Pons (tissue), 1 donor: ENCODE measurements around the gene NARS2.
A peak's percentile ranks its signal among the peaks of the same experiment; 100 is the strongest.

ENCODE experiments used
- DNase-seq: peaks from one replicate; pipeline ENCODE4 v3.0.0-alpha.2; 2016; ENCODE audit warnings: low spot score

Gene NARS2

DNA sequence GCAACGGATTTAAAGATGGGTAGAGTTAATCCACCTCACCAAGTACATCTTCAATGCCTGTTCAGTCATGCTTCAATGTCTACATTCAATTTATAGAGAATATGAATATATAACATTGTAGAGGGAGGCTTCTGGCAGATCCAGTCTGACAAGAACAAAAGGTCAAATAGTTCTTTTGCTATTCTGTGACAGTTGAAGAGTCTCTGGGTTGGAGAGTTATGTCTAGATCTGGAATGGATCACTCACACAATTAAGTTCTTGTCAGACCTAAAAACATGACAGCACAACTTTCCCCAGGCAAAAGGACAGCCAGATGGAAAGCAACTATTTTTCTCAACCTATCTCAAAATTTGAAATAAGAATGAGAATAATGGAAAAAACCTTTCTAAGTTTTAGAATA lies 141.7 kb downstream of the NARS2 start:
- no peak for DNase-seq

GRCh38 chr11:78432058-78432515 lies 142.6 kb downstream of the NARS2 start:
- no peak for DNase-seq

DNA sequence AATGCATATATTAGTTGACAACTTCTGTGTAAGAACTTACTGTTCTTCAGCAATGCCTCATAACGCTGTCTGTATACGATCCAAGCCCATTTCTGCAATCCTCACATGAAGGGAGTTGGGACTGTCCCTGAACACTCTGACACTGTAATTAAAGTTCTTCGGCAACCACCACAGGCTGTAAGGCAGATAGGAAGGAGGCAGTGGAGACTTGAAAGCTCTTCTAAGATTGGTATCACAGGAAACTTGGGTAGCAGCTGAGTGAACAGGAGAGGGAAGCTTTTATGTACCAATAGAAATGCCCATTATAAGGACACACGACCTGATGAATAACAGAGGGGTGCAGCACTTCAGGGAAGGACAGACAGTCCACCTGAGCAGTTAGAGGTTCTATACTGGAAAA lies 145.0 kb downstream of the NARS2 start:
- DNase-seq: no peak

DNA sequence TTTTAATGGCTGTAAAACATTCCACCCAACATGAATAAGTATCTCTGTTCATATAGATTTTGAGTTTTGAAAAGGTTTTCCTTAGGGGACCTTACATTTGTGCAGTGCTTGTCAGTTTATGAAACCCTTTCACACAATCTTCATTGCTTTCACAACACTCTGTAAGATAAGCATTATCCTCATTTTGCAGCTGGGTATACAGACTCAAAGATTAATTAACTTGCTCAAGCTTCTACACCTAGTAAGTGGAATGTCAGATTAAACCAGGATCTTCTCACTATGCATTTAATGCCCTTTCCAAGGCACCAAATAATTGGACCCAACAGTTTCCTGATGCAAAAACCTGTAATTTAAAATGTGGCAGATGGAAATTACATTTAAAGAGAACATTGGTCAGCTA lies 145.5 kb downstream of the NARS2 start:
- no peak for DNase-seq

DNA sequence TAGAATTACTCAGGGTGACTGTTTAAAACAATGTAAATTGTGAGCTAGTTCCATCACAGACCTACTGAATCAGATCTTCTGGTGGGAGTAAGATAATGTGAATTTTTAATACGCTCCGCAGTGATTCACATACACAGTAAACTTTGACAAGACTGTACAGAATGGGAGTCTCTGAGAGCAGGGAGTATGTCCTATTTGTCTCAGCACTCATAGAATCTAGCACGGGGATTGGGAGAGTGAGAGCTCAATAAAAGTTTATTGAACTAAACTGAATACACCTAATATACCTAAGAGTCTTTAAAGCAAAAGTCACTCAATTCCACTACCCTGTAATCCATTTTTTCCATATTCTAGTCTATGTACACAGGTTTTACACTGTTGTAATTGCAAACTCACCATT lies 145.9 kb downstream of the NARS2 start:
- no peak for DNase-seq

DNA sequence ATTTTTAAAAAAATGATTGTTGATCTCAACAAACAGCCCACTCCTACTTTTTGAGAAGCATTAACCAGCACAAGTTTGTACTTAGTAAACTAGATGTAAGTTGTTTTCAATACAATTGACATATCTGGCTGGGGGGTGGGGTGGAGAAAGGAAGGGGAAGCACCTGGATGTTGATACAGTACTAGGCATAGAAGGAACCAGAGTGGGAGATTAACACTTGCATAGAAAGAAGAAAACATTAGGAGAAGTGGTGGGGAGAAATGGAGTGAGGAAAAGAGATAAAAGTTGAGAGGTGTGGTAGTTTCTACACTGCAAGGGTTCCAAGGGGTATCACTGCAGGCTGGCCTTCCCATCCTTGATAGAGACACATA lies 146.4 kb downstream of the NARS2 start:
- DNase-seq: no peak

GRCh38 chr11:78427615-78428265 lies 146.9 kb downstream of the NARS2 start:
- no peak for DNase-seq

- no peak for DNase-seq
Measured at GRCh38 chr11:78426845-78427244, 147.8 kb downstream of the NARS2 start.

DNA sequence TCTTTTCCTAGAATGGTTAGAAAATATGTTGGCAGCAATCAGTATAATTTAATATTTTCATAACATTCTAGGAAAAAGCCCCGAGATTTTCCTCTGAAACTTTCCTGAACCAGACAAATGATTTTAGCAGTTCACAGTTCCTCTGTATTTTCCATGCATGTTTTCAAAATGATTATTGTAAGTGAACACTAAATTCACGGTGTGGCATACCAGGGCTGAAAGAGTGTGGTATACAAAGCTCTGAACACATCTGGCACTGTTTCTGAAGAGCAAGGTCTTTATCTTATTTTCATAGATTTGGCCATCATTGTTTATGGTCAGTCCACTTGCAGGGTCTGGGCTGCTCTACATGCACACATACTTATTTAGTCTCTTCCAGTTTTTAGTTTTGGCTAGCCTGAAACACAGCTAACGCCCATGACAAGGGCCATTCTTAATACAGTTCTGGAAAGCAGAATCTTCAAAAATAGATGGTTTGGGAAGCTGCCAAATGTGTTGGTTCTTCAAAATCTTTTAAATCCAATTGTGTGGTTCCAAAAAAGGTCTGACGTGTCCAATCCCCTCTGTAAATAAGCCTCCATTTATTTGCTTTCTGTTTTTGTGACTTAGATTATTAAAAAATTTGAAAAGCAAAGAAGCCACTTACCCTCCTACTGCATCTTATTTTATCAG lies 149.1 kb downstream of the NARS2 start:
- DNase-seq: peak; percentile 37

DNA sequence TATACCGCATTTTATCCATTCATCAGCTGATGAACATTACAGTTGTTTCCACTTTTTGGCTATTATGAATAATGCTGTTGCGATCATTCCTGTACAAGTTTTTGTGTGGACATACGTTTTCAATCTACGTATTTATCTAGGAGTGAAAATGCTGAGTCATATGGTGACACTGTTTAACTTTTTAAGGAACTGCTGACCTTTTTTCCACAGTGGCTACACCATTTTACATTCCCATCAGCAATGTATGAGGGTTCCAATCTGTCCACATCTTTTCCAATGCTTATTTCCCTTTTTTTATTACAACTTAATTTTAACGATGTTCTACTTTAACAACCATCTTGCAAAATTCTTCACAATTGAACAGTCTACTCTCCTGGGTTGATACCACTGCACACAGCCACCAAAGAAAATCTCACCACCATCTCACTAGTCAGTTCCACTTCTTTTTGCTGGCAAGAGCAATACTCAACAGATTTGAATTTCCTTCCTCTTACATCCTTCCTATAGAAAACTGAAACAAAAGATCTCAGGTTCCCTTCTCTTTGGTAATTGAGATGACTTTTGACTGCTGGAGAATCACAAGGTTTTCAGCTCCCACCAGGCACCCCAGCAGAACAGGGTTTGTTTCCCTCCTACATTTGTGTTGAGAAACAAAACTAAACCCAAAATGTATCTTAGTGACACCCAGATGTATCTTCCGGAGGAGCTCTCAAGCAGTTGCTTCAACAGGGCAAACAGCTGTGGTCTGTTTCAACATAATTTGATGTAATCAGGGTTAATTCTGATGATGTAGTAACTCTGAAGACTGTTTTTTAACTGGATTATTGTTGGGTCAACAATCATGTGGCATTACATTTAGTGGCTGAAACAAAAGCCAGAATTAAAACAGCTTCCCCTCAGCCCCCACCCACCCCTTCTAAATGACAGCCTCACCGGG lies 150.1 kb downstream of the NARS2 start:
- peak; percentile 74 for DNase-seq

- DNase-seq: no peak
Measured at GRCh38 chr11:78423241-78423640, 151.4 kb downstream of the NARS2 start.

- peak; percentile 31 for DNase-seq
Measured at GRCh38 chr11:78420796-78421209, 153.9 kb downstream of the NARS2 start.

DNA sequence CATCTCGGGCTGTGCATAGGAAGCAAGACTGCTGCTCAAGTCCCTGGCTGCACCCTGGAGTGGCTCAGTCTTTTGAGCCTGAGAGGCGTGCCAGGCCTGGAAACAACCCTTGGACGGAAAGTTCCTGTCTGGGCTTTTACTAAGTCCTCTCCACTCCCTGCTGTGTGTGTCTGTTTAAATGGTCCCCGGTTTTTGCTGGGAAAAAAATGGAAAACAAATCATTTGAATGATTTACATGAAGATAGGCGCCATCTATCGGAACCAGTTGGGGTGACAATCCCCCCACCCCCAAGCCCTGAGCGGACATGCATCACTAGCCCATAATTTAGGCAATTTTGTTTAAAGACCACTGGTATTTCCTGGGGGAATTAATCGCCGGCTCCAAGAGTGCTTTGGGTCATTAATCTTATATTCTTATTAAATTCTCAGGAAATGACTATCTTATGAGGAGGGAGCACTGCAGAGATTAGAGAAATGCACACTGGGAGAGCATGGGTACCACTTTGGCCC lies 154.4 kb downstream of the NARS2 start:
- peak; percentile 91 for DNase-seq

DNA sequence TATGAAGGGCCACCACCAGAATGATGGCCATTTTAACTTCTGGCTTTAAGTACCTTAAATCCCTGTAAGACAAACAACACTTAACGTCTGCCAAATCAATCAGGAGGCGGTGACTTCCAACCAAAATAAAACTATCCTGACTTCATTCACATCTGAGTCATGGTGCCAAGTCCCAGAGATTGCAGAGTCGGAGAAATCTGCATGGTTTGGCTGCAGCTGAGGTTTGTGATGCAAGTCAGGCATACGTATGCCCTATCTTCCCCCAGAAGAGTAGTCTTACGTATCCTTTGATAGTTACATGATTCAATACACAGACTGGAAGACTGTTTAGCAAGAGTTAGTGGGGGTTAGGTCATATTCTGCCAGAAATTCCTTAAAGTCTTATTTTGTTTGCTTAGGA lies 155.3 kb downstream of the NARS2 start:
- no peak for DNase-seq

- peak; percentile 67 for DNase-seq
Measured at GRCh38 chr11:78418584-78419211, 156.0 kb downstream of the NARS2 start.

DNA sequence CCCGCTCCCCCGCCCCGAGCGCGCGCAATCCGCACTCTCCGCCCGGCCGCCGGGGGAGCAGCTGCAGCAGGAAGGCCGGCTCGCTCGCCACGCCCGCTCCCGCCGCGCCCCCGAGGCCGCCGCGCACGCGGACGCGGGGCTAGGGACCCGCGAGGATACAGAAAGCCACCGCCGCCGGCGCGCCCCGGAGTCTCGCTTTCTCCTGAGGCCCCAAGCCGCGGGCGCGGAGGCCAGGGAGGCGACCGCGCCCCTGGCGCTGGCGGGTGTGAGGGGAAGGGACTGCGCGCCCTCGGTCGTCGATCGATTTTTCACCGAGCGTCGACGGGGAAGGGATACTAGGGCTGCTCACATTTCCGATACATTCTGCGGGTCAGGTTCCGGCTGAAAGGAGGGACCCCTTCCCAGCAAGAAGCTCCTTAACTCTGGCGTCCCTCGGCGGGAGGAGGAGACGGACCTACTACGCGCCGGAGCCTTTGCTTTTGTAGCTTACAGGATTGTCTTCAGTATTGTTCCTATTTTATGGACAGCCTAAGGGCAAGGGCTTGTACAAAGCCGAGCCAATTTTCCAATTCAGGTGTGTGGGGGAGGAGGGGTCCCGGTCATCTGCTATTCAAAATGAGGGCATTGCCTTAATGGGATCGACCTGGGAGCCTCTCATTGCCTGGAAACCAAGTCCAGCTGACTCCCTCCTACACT lies 156.6 kb downstream of the NARS2 start:
- DNase-seq: peak; percentile 80

DNA sequence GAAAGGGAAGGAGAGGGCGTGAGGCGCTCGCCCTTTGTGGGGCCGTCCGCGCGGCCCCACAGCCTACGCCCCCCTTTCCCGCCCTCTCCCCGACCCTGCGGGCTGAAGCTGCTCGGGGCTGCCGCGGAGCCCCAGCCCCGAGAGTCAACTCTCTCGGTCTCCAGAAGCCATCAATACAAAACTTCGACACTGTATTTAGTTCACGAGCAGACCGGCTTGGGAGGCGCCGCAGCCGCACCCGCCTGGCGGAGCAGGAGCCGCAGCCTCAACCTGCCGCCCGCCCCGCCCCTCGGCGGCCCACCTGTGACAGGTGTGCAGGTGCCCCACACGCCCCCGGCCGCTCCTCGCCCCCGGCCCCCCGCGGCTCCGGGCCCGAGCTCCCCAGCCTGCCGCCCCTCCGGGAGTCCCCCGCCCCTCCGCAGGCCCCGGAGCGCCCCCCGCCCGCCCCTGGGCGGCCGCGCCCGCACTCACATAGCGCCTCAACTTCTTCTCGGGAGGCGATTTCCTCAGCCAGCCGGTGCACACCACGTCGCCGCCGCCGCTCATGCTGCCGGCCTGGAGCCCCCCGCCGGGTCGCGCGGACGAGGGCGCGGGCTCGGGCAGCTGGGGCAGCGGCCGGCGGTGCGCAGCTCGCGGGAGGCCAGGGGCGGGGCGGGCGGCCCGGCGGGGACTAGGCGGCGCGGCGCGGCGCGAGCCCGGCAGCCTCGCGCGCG lies 157.3 kb downstream of the NARS2 start, which contains the start of gene GAB2:
Gene GAB2, minus strand, starts transcription at position 646 of the 713 bp plus-strand sequence. Its CDS starts 100 bp downstream, at position 546.
- no peak for DNase-seq

GRCh38 chr11:78416285-78417174 lies 158.1 kb downstream of the NARS2 start:
- DNase-seq: peak; percentile 91

DNA sequence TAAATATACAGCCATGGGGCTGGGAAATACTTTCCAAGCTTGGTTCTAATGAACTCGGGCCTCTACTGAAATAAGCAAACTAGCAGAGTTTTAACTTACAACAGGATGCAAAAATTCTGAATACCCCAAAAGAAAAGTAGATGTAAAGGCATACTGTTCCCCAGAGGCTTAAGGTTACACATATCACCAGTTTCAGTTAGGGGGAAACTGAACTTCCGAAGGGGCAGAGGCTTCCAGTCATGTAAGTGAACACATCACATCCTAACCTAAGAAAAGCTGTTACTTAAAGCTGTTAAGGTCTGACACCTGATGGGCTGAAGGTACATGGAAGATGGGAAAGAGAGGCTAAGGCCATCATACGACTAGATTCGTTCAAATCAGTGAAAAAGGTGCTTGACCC lies 159.3 kb downstream of the NARS2 start:
- DNase-seq: peak; percentile 30
